Femur (tissue), 1 donor: ENCODE measurements around the gene NKTR.

Experiments used
- DNase-seq: peaks from one replicate; pipeline ENCODE4 v3.0.0-alpha.2; 2017

Gene NKTR

GRCh38 chr3:42651248-42652091 lies 51.0 kb downstream of the NKTR start:
- DNase-seq, result no peak

GRCh38 chr3:42652251-42652610 lies 51.7 kb downstream of the NKTR start:
- no peak for DNase-seq

GRCh38 chr3:42652611-42653302 lies 52.3 kb downstream of the NKTR start:
- DNase-seq, result peak; percentile 66

- no peak for DNase-seq
Measured at GRCh38 chr3:42653303-42653559, 52.7 kb downstream of the NKTR start.

- DNase-seq, result peak; percentile 71
Measured at GRCh38 chr3:42653560-42654330, 53.3 kb downstream of the NKTR start, which contains the start of gene ZBTB47. TSS of gene ZBTB47 (plus strand) at chr3:42653697. CDS start at chr3:42658356, 4,659 bp downstream.

GRCh38 chr3:42654331-42655201 lies 54.1 kb downstream of the NKTR start:
- peak; percentile 75 for DNase-seq

- peak; percentile 72 for DNase-seq
Measured at GRCh38 chr3:42655331-42655888, 54.9 kb downstream of the NKTR start.

DNA sequence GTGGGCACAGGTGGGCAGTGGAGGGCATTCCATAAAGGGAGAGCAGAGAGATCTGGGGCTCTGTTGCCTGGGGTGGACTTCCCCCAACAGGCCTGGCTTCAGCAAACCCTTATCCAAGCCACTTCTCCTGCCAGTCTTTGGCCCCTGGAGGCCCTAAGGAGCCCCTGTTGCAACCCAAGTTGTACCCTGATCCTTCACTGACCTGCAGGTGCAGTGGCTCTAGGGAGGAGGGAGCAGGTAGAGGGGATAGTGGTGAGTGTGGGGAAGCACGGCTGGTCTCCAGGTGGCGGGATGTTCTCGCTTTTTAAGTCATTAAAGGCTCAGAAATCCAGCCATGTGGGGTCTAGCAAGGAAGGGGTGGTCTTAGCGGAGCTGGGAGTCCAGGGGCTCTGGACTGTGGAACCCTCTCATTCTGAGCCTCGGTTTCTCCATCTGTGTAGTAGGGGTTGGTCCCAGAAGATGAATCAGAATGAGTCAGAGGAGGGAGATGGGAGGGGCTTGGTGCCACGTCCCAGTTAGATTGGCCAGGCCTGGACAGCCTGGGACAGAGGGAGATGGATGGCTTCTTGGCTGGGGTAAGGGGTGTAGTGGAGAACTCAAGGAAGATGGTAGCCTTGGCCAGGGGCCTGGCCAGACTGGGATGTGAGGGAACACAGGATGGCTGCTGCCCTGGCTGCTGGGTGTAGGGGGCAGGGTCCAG lies 55.6 kb downstream of the NKTR start:
- no peak for DNase-seq

DNA sequence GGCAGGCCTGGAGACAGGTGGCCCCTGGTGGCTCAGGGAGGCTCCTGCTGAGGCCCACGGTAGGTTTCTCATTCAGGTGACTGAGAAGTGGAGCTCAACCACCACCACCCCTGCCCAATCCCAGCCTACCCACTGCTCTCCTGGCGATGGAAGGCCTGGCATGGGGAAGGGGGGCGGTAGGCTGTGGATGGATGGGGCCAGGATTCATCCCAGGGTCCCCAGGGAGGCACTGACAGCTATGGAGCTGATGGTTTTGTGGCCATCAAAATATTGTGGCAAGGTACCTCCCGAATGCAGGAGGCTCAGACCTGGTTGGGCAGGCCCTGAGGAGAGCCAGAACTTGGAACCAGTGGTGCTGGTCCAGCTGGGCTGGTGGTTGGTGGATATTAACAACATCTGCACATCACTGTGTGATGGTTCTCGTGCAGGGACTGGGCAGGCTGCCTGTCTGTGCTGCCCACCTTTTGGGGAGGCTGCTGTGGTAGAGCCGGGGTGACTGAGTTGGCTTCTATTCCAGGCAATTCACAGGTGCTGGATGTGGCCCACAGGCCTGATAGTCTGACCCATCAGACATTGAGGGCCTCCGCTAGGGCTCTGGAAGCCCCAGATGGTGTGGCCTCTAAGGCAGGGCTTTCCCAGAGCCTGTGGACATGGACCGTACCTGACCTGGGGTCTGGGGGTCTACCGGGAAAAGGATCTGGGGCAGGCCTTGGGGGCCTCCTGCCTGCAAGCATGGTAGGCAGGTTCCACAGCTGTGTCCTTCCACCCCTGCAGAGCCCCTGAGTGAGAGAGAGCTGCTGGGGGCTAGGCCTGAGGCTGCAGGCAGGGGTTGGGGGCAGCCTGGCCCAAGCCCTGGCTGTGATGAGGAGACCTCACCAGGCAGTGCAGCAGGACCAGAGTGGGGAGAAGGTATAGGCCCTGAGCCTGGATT lies 56.5 kb downstream of the NKTR start:
- no peak for DNase-seq

DNA sequence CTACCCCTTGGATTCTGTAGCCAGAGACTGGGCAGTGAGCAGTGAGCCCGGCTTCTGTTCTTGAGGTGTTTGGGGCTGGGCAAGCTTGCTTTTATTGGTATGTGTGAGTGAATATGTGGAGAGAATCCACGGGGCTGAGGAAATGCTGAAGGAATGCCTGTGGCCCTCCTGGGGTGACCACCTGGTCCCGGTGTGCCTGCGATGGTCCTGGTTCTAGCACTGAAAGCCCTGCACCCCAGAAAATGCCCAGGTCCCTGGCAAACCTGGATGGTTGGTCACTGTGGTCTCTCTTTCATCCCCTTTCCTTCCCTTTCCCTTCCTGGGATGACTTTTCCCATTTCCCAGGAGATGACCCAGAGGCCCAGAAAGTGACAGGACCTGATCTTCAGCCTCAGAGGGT lies 57.2 kb downstream of the NKTR start:
- no peak for DNase-seq

DNA sequence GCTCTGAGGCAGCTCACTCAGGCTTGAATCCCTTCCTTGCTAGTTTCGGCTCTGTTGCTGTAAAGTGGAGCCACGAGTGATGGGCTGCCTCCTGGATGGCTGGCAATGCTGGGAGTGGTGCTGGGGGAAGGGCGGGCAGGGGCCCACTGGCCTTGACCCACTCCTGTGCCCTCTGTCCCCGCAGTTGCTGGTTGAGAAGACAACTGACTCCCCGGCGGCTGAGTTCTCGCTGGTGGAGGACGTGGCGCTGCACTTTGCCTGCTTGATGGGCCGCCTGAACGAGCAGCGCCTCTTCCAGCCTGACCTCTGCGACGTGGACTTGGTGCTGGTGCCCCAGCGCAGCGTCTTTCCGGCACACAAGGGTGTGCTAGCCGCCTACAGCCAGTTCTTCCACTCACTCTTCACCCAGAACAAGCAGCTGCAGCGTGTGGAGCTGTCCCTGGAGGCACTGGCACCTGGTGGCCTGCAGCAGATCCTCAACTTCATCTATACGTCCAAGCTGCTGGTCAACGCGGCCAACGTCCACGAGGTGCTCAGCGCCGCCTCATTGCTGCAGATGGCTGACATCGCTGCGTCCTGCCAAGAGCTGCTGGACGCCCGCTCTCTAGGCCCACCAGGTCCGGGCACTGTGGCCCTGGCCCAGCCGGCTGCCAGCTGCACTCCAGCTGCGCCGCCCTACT lies 57.7 kb downstream of the NKTR start:
- no peak for DNase-seq

- DNase-seq, result no peak
Measured at GRCh38 chr3:42658771-42659390, 58.4 kb downstream of the NKTR start.

DNA sequence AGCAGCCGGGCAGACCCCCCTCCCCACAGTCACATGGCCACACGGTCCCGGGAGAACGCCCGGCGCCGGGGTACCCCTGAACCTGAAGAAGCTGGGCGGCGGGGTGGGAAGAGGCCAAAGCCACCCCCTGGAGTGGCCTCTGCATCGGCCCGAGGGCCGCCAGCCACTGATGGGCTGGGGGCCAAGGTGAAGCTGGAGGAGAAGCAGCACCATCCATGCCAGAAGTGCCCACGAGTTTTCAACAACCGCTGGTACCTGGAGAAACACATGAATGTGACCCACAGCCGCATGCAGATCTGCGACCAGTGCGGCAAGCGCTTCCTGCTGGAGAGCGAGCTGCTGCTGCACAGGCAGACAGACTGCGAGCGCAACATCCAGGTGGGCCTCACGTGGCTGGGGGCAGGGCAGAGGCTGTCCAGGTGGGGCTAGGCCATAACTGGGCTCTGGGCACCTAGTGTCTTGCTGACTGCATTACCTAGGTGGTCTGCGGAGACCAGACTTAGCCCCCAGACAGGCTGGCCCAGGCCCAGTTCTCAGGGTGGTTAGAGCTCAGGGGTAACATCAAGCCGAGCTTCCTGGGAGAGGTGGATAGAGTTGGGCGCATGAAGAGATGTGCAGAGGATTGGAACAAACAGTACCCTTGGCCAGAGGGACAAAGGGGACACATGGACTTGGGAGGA lies 59.1 kb downstream of the NKTR start:
- DNase-seq, result no peak

DNA sequence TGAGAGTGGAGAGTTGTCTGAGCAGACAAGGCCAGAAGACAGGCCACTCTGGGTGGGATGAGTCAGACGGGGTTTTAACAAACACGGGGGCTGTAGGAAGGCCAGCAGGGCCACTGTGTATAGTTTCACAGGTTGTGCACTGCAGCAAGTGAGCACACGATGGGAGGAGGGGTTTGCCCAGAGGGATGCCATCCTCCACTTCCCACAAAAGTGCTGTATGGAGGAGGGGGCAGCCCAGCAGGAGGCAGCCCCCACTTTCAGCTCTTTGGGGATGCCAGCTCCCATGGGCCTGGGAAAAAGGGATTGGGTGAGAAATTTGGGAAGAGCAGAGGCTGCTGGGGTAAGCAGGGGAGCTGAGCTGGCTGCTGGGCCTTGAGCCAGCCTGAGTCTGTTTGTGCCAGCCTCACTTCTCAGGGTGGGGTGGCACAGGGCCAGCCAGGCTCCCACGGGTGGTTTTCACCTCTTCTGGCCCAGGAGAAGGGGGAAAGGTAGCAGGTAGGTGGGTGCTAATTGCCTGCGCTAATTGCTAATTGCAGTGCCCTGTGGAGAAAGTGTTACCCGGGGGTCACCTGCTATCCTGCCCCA lies 59.7 kb downstream of the NKTR start:
- no peak for DNase-seq

DNA sequence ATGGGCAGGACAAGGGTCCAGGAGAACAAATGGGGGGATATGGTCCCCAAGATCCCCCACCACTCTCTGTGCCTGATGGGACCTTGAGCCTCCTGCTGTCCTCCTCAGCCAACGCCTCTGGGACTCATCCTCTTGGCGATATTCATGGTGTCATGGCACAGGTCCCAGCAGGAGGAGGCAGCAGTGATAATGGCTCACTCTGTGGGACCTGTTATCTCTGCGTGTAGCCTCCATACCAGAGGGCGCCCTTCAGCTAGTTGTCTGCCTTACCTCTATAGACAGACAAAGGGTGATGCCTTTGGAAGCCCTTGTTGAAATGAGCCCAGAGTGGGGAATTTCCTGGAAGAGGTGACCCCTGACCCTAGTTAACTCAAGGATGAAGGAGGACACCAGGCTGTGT lies 60.4 kb downstream of the NKTR start:
- no peak for DNase-seq

GRCh38 chr3:42661593-42662022 lies 61.1 kb downstream of the NKTR start:
- no peak for DNase-seq

- no peak for DNase-seq
Measured at GRCh38 chr3:42662037-42662812, 61.7 kb downstream of the NKTR start.
